Measurements from ENCODE around the gene LDLRAD4. TPM values are rescaled to one million over a fixed set of nuclear protein-coding genes. Genes with fewer than 3 reads are reported as not detected.

The LDLRAD4 gene
- total RNA-seq, 1 donor from 2014 or later, result 18.4 TPM

GRCh38 chr18:13455960-13456481 is 237.5 kb downstream of the LDLRAD4 start:
- intact Hi-C loops (cut with DNase I), result no loop called here
- Histone ChIP-seq H3K27ac (no peak overlapping the region), H3K4me3 (no peak overlapping the region), H3K27me3 (no peaks in the 10 kb centered on the region), H3K4me1 (peaks cover 13% of the 10 kb centered on the region), H3K36me3 (no peaks in the 10 kb centered on the region), H3K9me3 (no peaks in the 10 kb centered on the region)
- no peak for TF ChIP-seq CTCF (IDR thresholded peaks at IDR 0.05)
- no peak for ATAC-seq
- DNase-seq, result no peak

- Histone ChIP-seq H3K36me3 (no peaks in the 10 kb centered on the region), H3K27me3 (no peaks in the 10 kb centered on the region), H3K27ac (no peak overlapping the region), H3K4me3 (no peak overlapping the region), H3K4me1 (peaks cover 5% of the 10 kb centered on the region), H3K9me3 (no peaks in the 10 kb centered on the region)
- DNase-seq, result no peak
- TF ChIP-seq CTCF (IDR thresholded peaks at IDR 0.05), result no peak
- intact Hi-C loops (cut with DNase I), result no loop called here
- ATAC-seq, result no peak
Measured at GRCh38 chr18:13456736-13457271, 238.2 kb downstream of the LDLRAD4 start.

- ATAC-seq, result no peak
- no peaks in the 10 kb centered on the region for H3K9me3 ChIP-seq
- H3K27ac ChIP-seq, result no peak overlapping the region
- no peaks in the 10 kb centered on the region for H3K36me3 ChIP-seq
- no peak for TF ChIP-seq CTCF (IDR thresholded peaks at IDR 0.05)
- H3K4me1 ChIP-seq, result peaks cover under 1% of the 10 kb centered on the region
- no peak for DNase-seq
- intact Hi-C loops (cut with DNase I), result no loop called here
- H3K27me3 ChIP-seq, result no peaks in the 10 kb centered on the region
- H3K4me3 ChIP-seq, result no peak overlapping the region
Measured at GRCh38 chr18:13457327-13457726, 238.8 kb downstream of the LDLRAD4 start.

- Histone ChIP-seq H3K27ac (no peak overlapping the region), H3K4me3 (no peak overlapping the region), H3K27me3 (no peaks in the 10 kb centered on the region), H3K9me3 (no peaks in the 10 kb centered on the region), H3K36me3 (no peaks in the 10 kb centered on the region), H3K4me1 (peaks cover 16% of the 10 kb centered on the region)
- TF ChIP-seq CTCF (IDR thresholded peaks at IDR 0.05), result no peak
- no peak for DNase-seq
- no peak for ATAC-seq
- intact Hi-C loops (cut with DNase I), result no loop called here
Measured at GRCh38 chr18:13460946-13461345, 242.4 kb downstream of the LDLRAD4 start.

GRCh38 chr18:13461469-13461868 is 242.9 kb downstream of the LDLRAD4 start:
- intact Hi-C loops (cut with DNase I), result no loop called here
- Histone ChIP-seq H3K9me3 (no peaks in the 10 kb centered on the region), H3K4me3 (no peak overlapping the region), H3K4me1 (peaks cover 21% of the 10 kb centered on the region), H3K36me3 (no peaks in the 10 kb centered on the region), H3K27me3 (no peaks in the 10 kb centered on the region), H3K27ac (no peak overlapping the region)
- ATAC-seq (no peak), DNase-seq (no peak)
- TF ChIP-seq CTCF (IDR thresholded peaks at IDR 0.05), result no peak

- Histone ChIP-seq H3K36me3 (no peaks in the 10 kb centered on the region), H3K4me1 (peaks cover 24% of the 10 kb centered on the region)
- ATAC-seq, result no peak
Measured at GRCh38 chr18:13461936-13462335, 243.4 kb downstream of the LDLRAD4 start.

More at GRCh38 chr18:13461936-13462335, 243.4 kb downstream of the LDLRAD4 start:
- H3K27me3 ChIP-seq, result no peaks in the 10 kb centered on the region
- intact Hi-C loops (cut with DNase I), result no loop called here
- no peak overlapping the region for H3K4me3 ChIP-seq
- no peak for TF ChIP-seq CTCF (IDR thresholded peaks at IDR 0.05)
- DNase-seq, result no peak
- H3K9me3 ChIP-seq, result no peaks in the 10 kb centered on the region
- no peak overlapping the region for H3K27ac ChIP-seq

Measured in upper lobe of right lung (tissue), 1 donor.